ENCODE results near the gene SERTAD4.

GRCh38 chr1:210234329-210234757 is 1.7 kb downstream of the SERTAD4 start:
- no peak for TF ChIP-seq POLR2AphosphoS5 (IDR thresholded peaks at IDR 0.05)
- TF ChIP-seq CTCF (IDR thresholded peaks at IDR 0.05): no peak
